Stimulated activated CD8-positive, alpha-beta memory T cell treated with anti-CD3 and anti-CD28 coated beads, Interleukin-4, amount 100 ng/mL, for 24 hours (primary cell): ENCODE results near the gene MLX.
"Not testable (repeated sequence)": the region's sequence is repeated elsewhere in the genome, so short reads cannot be mapped to it uniquely, and the experiment has no call there.

Experiments used
- DNase-seq: peaks from one replicate; pipeline ENCODE4 v3.0.0-alpha.2; 2020; ENCODE audit warnings: low read depth

MLX gene

DNA sequence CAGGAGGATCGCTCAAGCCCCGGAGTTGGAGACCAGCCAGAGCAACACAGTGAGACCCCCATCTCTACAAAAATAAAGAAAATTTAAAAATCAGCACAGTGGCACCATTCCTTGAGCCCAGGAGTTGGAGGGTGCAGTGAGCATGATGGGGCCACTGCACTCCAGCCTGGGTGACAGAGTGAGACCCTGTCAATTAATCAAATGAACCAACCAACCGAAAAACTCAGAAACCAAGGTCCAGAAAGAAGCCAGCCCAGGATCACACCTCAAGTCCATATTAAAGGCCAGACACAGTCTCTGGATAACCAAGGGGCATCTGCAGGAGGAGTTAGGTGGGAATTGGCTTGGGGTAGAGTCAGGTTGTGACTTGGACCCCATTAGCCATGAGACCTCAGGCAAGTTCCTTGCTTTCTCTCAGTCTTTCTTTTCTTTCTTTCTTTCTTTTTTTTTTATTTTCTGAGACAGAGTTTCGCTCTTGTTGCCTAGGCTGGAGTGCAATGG is 11.7 kb upstream of the MLX start:
- DNase-seq, result no peak

DNA sequence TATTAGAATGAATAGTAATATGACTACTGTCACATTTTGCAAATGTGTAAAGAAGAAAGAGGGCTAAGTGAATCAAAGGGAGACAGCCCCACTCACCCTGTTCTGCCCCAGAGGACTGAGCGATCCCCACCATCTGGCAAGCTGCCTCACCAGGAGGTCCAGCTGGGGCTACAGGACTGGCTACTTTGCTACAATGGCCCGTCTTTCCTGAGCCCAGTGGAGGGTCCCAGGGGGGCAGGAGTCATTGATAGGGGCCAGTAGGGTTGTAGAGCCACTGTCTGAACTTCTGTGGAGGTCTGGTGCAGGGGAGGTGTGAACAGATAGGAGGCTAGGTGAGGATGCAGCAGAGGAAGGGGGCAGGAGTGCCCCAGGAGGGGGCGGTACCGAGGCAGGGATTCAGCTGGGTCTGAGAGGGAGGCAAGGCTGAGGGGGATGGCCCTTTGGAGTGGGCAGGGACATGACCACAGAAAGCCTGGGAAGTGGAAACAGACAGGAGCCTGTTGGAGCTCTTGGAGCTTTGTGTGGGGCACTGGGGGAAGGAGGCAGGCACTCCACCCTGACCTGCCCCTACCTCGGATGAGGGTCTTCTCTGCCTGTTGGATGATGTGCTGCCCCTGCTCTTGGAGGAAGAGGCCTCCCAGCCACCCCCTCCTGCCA is 10.8 kb upstream of the MLX start:
- not testable (repeated sequence) for DNase-seq

DNA sequence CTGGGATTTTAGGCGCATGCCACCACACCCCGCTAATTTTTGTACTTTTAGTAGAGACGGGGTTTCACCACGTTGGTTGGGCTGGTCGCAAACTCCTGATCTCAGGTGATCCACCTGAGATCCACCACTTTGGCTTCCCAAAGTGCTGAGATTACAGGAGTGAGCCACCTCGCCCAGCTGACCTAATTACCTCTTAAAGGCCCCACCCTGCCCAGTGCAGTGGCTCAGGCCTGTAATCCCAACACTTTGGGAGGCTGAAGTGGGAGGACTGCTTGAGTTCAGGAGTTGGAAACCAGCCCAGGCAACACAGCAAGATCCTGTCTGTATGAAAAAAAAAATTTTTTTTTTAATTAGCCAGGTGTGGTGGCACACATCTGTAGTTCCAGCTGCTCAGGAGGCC is 7.8 kb upstream of the MLX start:
- DNase-seq, result no peak

DNA sequence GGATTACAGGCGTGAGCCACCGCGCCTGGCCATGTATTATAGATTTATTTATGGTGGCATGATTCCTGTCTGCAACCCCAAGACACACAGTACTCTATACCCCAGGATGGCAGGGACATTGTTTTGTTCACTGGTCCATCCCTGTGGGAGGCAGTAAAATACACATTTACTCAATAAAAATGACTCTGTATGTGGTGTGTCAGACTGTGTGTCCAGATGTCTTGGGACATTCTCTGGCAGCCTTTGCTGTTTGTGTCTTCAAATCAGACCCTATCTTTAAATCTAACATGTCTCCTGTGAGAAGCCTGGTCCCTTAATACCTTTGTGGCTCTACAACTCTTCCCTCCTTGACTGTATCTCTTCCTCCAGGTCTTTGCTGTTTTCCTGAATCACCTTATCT is 6.7 kb upstream of the MLX start:
- DNase-seq, result no peak

DNA sequence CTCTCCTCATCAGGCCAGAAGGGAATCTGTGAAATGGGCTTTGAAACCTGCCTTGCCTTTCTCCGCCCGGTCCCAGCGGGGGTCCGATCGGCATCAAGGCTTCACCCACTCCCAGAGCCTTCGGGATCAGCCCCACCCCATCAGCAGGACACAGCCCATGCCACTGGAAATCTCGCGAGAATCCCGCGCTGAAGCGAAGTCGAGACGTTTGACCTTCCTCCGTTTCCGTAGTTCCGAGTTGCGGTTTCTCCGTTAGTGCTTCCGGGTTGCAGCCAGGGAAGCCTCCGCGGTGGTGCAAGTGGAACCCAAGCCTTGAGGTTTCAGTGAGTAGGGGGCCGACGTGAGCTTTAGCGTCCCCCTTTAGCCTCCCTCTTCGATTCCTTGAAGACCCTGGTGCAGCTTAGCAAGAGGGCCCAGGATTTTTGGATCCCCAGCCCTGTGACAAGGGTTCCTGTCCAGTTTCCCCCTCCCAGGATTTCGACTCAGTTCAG is 5.0 kb upstream of the MLX start, which contains the start of gene COASY:
Gene COASY (plus strand): TSS at position 252 of the 491 bp plus-strand sequence. CDS start 475 bp downstream, outside the sequence.
- DNase-seq, result peak; percentile 87

DNA sequence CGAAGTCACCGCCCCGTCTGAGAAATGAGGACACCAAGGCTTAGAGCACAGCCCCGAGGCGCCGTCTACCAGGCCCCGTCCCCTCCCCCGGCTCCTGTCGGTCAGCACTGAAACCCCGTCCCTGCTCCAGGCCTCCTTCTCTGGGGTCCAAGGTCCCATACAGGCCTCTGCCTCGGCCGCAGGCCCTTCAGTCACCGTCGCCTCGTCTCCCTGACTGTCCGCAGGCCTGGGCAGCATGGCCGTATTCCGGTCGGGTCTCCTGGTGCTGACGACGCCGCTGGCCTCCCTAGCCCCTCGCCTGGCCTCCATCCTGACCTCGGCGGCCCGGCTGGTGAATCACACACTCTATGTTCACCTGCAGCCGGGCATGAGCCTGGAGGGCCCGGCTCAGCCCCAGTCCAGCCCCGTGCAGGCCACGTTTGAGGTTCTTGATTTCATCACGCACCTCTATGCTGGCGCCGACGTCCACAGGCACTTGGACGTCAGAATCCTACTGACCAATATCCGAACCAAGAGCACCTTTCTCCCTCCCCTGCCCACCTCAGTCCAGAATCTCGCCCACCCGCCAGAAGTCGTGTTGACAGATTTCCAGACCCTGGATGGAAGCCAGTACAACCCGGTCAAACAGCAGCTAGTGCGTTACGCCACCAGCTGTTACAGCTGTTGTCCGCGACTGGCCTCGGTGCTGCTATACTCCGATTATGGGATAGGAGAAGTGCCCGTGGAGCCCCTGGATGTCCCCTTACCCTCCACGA is 4.3 kb upstream of the MLX start:
- no peak for DNase-seq

DNA sequence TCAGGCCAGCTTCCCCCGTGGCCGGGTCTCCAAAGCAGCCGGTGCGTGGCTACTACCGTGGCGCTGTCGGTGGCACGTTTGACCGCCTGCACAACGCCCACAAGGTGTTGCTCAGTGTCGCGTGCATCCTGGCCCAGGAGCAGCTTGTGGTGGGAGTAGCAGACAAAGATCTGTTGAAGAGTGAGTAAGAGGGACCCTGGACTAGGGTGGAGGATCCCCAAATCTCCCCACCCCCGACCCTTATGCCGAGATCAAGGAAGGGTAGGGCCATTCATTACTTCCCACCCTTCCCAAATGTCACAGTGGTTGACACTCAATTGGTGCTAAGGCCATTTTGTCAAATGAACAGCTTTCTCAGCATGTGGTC is 3.8 kb upstream of the MLX start:
- DNase-seq, result no peak

DNA sequence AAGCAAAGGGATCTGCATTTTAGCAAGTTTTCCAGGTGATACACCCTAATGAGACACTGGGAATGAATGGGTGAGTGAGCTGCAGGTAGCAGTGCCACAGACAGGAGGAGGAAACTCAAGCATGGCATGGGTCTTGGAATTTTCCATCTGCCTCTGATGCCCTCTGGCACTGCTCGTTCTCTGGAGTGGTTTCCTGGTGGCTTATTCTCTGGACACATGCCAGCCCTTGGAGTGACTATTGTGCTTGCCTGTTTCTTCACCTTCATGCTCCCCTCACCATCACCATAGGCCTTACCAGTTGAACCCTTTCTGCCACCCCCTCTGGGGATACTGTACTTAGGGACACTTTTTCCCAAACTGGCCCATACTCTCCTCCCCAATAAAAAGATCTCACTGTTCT is 3.4 kb upstream of the MLX start:
- DNase-seq, result no peak

DNA sequence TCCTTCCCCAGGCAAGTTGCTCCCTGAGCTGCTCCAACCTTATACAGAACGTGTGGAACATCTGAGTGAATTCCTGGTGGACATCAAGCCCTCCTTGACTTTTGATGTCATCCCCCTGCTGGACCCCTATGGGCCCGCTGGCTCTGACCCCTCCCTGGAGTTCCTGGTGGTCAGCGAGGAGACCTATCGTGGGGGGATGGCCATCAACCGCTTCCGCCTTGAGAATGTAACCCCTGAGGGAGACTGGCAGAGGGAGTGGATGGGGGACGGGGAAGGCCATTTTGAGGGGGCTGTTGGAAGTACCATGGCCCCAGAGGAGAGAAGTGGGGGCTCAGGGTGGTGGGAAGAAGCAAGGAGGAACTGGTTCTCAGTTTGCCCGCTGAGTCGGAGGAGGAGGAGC is 3.0 kb upstream of the MLX start:
- DNase-seq, result no peak

DNA sequence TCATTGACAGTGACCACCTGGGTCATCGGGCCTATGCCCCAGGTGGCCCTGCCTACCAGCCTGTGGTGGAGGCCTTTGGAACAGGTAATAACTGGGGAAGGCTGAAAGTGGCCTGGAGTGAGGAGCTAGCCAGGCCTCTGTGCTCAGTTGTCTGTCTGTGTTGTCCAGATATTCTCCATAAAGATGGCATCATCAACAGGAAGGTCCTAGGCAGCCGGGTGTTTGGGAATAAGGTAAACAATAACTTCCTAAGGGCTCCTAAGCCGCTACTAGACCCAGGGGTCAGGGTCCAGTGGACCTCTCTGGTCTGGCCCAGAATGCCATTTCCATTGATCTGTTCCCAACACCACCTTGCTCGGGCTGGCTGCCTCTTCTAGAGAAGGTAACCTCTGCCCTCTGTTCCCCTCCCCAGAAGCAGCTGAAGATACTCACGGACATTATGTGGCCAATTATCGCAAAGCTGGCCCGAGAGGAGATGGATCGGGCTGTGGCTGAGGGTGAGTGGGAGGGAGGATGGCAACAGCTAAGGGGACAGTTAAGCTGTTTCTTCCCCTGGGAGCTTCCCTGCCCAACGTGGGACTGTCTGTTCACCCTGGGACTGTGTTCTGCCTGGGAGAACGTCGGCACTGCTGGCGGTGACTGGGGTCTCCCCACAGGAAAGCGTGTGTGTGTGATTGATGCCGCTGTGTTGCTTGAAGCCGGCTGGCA is 1.9 kb upstream of the MLX start:
- no peak for DNase-seq

DNA sequence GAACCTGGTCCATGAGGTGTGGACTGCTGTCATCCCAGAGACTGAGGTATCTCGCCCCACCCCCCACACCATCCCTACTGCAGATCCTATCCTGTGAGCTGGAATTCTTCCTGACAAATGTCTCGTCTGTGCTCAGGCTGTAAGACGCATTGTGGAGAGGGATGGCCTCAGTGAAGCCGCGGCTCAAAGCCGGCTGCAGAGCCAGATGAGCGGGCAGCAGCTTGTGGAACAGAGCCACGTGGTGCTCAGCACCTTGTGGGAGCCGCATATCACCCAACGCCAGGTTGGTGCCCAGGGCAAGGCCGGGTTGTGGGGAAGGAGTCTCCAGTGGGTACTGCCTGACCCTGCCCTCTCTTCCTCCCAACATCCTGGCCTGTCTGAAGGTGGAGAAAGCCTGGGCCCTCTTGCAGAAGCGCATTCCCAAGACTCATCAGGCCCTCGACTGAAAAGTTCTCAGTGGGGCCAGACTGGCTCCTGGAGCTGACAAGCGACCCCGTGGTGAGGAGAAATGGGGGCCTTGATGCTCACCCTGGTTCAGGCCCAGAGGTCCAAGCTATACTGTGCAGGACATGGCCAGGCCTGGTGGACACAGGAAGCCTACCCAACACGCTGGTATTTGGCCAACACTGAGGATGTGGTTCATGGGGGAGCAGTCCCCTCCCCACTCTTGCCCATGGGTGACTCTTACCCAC is 1.2 kb upstream of the MLX start:
- no peak for DNase-seq

DNA sequence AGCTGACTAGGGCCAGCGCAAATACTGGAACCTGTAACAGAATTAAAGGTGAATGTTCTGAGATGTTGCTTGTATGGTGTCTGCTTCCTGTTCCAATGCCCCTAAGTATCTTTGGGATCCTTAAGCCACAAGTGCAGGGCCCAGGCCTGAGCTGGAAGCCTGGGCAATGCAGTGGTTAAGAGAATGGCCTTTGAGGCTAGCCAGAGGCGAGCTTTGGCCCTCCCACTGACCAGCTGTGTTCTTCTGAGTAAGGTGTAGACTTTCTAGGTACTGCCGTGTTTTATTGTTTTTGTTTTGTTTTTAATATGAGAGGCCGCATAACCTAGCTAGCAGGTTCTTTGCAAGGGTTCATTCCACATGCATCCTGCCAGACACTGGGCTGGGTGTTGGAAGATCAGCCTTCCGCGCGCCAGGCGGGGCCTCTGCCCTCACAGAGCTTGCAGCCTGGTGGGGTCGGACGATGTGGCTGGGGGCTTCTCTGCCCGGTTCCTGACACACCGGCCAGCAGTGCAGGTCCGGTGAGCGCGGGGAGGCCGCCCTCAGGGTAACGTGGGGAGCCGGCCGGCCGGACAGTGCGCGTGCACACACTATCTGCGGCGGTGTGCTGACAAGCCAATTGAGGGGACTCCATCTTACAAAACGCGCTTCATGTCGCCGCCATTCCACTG is 551 bp upstream of the MLX start:
- DNase-seq, result no peak

DNA sequence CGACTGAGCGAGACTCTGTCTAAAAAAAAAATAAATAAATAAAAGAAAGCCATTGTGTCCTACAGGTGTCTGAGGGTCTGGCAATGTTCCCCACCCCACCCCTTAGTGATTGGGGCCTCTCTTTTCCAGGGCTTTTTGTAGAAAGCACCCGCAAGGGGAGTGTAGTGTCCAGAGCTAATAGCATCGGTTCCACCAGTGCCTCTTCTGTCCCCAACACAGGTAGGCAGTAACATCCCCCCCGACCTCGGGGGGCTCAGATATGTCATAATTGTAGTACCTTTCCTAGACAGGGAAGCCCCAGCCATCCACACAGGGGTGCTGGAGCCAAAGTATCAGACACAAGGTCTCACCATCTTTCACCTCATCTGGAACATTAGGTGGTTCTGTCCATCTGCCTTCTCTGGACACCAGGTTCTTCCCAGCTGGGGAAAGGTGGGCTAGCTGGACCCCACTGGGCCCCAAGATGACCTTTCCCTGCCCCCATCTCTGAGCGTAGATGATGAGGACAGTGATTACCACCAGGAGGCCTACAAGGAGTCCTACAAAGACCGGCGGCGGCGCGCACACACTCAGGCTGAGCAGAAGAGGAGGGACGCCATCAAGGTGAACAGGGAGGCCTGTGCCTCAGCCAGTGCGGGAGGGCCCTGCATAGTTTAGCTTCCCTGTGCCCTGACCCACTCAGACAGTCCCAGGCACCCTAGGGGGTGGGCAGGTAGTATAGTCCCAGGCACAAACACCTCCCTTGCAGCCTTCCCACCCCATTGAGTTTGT is 1.6 kb downstream of the MLX start:
- no peak for DNase-seq

DNA sequence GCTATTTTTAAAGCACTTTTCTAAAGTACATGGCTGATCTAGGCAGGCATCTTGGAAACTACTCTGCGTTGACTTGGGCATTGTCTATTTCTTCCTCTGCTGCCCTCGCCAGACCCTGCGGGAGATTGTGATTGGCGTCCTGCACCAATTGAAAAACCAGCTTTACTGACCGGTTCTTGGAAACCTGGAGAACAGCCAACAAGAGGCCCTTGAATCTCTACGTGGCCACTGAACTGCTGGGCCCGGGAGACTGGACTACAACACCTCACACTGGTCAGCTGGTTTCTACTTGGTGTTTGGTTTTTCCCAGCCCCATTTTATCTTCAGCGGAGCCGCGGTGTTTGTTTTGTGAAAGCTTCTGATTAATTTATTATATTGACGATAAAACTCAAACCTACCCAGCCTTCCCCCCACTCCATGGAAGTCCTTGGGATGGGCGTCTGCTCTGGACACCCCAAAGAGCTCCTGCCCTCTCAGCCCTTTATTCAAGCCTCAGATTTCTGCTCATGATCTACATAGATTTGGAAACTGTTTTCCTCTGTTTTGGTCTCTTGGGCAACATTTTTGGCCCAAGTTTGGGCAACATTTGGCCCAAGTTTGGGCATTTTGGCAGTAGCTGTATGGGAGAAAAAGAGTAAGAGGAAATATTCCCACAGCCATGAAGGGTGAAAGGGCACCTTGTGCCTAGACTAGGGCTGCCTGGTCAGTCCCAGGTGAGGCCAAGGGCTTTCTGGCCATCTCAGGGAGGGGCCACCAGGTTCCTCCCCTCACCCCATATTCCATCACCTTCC is 4.7 kb downstream of the MLX start:
- no peak for DNase-seq

DNA sequence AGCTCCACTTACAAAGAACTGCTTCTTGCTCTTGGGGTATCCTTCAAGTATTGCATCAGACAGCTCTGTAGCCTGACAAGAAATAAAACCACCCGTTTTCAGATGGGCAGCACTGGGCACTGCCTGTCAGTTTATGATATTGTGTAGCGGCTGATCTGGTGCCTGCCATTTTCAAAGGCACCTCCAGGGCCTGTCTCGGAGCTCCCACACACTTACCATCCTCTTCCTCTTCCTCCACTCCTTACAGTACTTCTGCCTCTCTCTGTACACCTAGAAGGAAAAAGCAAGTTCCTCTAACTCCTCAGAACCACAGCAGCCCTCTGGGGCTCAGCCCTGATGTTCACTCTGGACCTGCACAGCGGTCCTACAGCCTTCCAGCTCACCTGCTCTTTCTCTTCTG is 6.2 kb downstream of the MLX start:
- DNase-seq, result no peak

DNA sequence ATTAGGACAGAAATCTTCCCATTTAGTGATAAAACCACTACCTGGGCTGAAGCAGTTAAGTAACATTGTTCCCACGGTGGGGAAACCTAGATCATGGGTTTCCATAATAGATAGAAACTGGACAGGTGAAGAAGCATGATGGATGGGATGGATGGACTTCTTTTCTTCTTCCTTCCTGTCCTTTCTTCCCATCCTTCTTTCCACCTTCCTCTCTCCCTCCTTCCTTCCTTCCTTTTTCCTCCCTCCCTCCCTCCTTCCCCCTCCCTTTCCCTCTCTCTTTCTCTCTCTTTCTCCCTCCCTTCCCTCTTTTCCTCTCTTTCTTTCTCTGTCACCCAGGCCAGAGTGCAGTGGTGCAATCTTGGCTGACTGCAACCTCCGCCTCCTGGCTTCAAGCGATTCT is 7.6 kb downstream of the MLX start:
- DNase-seq, result no peak

DNA sequence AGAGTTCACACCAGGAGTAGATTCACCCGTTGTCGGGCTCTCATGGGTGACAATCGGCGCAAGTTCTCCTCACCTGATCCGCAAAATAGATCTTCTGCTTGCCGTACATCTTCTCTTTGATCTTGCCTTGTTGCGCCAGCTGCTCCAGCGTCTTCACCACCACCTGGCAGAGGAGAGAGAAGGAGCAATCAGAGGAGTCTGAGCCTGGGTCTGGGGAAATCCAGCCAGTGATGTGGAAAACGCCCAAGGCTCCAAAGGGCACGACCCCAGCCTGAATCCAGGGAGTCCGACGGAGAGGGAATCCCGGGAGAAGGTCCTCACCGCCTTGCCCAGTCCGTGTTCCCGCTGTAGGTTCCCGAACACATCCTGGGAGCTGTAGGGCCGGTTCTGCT is 10.2 kb downstream of the MLX start:
- no peak for DNase-seq

DNA sequence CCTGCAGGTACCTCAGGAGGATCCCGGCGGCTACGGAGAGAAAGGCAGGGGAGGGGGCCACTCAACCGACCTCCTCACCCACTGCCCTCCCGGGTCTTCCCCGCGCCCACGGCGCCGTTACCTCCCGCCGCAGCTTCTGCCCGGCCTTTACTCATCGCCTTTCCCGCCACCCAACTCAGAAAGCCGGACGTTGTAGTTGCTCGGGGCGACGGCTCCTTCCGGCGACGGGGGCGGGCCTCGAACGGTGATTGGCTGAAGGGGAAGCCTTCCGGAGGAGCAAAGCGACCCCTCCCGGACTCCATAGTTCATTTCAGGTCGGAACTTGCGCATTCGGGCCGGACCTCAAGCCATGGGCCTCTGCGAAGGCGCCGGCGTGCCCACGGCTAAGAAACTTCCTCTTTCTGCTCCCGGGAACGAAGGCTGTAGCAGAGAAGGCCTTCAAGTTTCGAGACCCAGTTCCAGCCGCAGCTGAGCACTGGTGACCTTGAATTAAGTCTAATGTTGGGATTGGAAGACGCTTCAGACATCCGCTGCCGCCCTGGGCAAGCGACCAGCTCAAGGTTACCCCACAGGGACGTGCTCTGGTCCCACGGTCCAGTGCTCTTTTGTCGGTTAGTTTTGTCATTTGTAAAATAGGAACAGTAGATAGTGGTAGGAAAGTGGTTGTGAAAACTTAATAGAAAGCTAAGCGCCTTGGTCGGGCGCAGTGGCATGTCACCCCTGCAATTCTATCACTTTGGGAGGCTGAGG is 10.8 kb downstream of the MLX start, which contains the start of gene PSMC3IP:
Gene PSMC3IP (minus strand): TSS at position 198 of the 750 bp plus-strand sequence. CDS start 43 bp downstream, at position 155.
- peak; percentile 92 for DNase-seq

DNA sequence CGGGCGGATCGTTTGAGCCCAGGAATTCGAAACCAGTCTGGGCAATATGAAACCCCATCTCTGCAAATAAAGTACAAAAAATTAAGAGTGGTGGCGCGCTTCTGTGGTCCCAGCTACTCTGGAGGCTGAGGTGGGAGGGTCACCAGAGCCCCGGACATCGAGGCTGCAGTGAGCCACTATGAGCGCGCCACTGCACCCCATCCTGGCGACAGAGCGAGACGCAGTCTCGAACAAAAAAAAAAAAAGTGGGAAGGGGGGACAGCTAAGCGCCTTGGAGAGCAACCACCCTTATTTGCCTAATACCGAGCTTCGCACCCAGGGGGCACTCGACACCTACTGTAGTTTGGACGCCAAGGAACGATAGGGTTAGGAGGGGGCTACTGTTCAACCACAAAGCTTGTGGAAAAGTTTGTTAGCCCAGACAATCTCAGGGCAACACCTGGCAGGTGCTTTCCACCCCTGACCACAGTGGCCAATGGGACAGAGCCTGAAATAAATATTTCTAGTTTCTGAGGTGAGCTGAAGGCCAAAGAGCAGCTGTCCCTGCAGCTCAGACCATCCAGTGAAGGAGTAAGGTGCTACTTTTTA is 11.5 kb downstream of the MLX start:
- peak; percentile 54 for DNase-seq
